Gastroesophageal sphincter (tissue), 3 donors: ENCODE measurements around the gene STK32C.

ENCODE experiments used
- EP300 ChIP-seq: sonication (generic); formaldehyde crosslinking; IDR thresholded peaks from one replicate; pipeline ENCODE4 v1.6.1; 2017; ENCODE audit warnings: antibody characterized with exemption, mild to moderate bottlenecking
- TF ChIP-seq, protein P1 (sequence below), 4 experiments: fragments of 200-600 bp in 2 of 4; fragments of 450-650 bp in 2 of 4; sonication (generic) in 1 of 4; IDR thresholded peaks; one replicate each; pipeline ENCODE4 v1.5.1; 2017 to 2019; ENCODE audit warnings: antibody characterized with exemption in 4 of 4, mild to moderate bottlenecking in 2 of 4, moderate library complexity in 2 of 4

DNA sequence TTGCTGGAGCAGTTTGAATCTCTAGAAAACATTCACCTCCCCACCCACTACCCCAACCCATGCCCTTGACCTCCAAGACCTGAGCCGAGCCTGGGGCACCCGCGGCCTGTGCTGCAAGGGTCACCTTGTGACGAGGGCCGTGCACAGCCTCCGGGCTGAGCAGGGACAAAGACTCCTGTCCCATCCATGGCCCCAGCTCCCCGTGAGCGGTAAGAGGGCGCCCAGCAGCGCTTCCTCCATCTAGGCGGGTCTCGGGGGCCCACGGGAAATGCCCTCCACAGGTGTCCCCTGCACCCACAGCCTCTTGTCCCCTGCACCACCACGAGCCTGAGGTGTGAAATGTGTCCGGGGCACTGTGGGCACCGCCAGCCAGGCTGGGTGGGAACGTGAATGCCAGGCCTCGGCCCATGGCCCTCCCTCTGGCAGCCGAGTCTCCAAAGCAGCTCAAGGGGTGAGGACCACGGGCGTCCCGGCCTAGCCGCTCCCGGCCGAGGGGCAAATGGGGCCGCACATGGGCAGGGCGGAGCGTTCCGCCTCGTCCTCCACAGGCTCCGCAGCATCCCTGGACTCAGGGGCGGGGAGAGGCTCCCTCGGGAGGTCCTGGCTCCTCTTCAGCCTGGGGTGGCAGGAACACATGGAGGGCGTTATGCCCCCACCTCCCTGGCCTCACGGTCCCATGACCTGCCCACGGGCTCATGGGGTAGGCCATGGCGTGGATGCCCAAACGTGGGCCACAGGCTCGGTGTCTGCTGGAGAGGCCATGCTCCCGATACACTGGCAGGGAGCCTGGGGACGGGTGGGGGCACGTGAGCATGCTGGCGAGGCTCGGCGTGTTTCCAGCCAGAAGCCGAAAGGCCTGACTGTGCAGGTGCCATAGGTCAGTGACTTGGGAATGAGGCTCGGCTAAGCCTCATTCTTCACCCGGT lies 100.0 kb downstream of the STK32C start:
- TF ChIP-seq, protein P1, sequence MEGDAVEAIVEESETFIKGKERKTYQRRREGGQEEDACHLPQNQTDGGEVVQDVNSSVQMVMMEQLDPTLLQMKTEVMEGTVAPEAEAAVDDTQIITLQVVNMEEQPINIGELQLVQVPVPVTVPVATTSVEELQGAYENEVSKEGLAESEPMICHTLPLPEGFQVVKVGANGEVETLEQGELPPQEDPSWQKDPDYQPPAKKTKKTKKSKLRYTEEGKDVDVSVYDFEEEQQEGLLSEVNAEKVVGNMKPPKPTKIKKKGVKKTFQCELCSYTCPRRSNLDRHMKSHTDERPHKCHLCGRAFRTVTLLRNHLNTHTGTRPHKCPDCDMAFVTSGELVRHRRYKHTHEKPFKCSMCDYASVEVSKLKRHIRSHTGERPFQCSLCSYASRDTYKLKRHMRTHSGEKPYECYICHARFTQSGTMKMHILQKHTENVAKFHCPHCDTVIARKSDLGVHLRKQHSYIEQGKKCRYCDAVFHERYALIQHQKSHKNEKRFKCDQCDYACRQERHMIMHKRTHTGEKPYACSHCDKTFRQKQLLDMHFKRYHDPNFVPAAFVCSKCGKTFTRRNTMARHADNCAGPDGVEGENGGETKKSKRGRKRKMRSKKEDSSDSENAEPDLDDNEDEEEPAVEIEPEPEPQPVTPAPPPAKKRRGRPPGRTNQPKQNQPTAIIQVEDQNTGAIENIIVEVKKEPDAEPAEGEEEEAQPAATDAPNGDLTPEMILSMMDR (IDR thresholded peaks at IDR 0.05) = no peak
- no peak for TF ChIP-seq EP300
